ENCODE data around the gene VWA5B2.
"Not testable (repeated sequence)": the region's sequence is repeated elsewhere in the genome, so short reads cannot be mapped to it uniquely, and the experiment has no call there.

VWA5B2 gene

GRCh38 chr3:184261270-184261853 lies 32.0 kb downstream of the VWA5B2 start, which contains the start of gene CAMK2N2:
Gene CAMK2N2, minus strand, starts transcription at chr3:184261553. Its CDS starts 268 bp downstream, at chr3:184261285.
- Histone ChIP-seq H3K27me3 (replicated peaks; ENCODE audit: control insufficient read depth, insufficient read depth, low read length) (peaks cover 3% of the 10 kb centered on the region; the same call in 1 of the 2 replicates), H3K36me3 (ENCODE audit: control insufficient read depth, insufficient read depth, low read length) (no peaks in the 10 kb centered on the region), H3K4me3 (replicated peaks; ENCODE audit: low read depth, low read length) (peak within 1 kb of the TSS; percentile 45)
- no peak for DNase-seq (ENCODE audit: extremely low read depth, insufficient read length)
- no peak for TF ChIP-seq CTCF (IDR thresholded peaks at IDR 0.05; ENCODE audit: insufficient read depth, low read length, poor library complexity, severe bottlenecking)

- TF ChIP-seq CTCF (IDR thresholded peaks at IDR 0.05; ENCODE audit: insufficient read depth, low read length, poor library complexity, severe bottlenecking) = no peak
- H3K27me3 ChIP-seq (replicated peaks; ENCODE audit: control insufficient read depth, insufficient read depth, low read length) = peaks cover 3% of the 10 kb centered on the region; the same call in 1 of the 2 replicates
- no peak for DNase-seq (ENCODE audit: extremely low read depth, insufficient read length)
Observed at GRCh38 chr3:184261854-184262763, 32.7 kb downstream of the VWA5B2 start.

GRCh38 chr3:184262764-184263179 lies 33.4 kb downstream of the VWA5B2 start:
- no peak for DNase-seq (ENCODE audit: extremely low read depth, insufficient read length)
- TF ChIP-seq CTCF (IDR thresholded peaks at IDR 0.05; ENCODE audit: insufficient read depth, low read length, poor library complexity, severe bottlenecking) = no peak
- H3K36me3 ChIP-seq (ENCODE audit: control insufficient read depth, insufficient read depth, low read length) = no peaks in the 10 kb centered on the region
- peaks cover 3% of the 10 kb centered on the region; the same call in 1 of the 2 replicates for H3K27me3 ChIP-seq (replicated peaks; ENCODE audit: control insufficient read depth, insufficient read depth, low read length)
- no peak overlapping the region for H3K4me3 ChIP-seq (replicated peaks; ENCODE audit: low read depth, low read length)

More at GRCh38 chr3:184261854-184262763, 32.7 kb downstream of the VWA5B2 start:
- Histone ChIP-seq H3K4me3 (replicated peaks; ENCODE audit: low read depth, low read length) (peak overlapping the region; percentile 45), H3K36me3 (ENCODE audit: control insufficient read depth, insufficient read depth, low read length) (no peaks in the 10 kb centered on the region)

GRCh38 chr3:184267249-184267648 lies 37.9 kb downstream of the VWA5B2 start:
- DNase-seq (ENCODE audit: extremely low read depth, insufficient read length); H3K4me3 ChIP-seq (replicated peaks; ENCODE audit: low read depth, low read length); H3K27me3 ChIP-seq (replicated peaks; ENCODE audit: control insufficient read depth, insufficient read depth, low read length); H3K36me3 ChIP-seq (ENCODE audit: control insufficient read depth, insufficient read depth, low read length): not testable (repeated sequence)

DNA sequence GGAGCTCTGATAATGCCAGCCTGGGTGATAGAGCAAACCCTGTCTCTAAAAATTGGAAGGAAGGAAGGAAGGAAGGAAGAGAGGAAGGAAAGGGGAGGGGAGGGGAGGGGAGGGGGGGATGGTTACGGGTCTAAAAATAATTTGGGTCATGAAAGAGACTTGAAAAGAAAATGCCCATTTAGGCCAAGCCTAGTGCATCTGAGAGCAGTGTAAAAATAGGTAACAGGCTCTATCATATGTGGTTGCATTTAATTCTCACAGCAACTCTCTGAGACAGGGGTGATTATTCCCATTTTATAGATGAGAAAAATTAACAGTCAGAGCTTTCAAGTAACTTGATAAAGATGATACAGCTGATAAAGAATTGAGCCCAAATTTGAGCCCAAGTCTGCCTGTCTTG lies 42.9 kb downstream of the VWA5B2 start:
- Histone ChIP-seq H3K27me3 (replicated peaks; ENCODE audit: control insufficient read depth, insufficient read depth, low read length) (no peaks in the 10 kb centered on the region; the same call in 1 of the 2 replicates), H3K4me3 (replicated peaks; ENCODE audit: low read depth, low read length) (no peak overlapping the region), H3K36me3 (ENCODE audit: control insufficient read depth, insufficient read depth, low read length) (no peaks in the 10 kb centered on the region)
- no peak for DNase-seq (ENCODE audit: extremely low read depth, insufficient read length)
- no peak for TF ChIP-seq CTCF (IDR thresholded peaks at IDR 0.05; ENCODE audit: insufficient read depth, low read length, poor library complexity, severe bottlenecking)

- TF ChIP-seq CTCF (IDR thresholded peaks at IDR 0.05; ENCODE audit: insufficient read depth, low read length, poor library complexity, severe bottlenecking) = no peak
- H3K27me3 ChIP-seq (replicated peaks; ENCODE audit: control insufficient read depth, insufficient read depth, low read length) = no peaks in the 10 kb centered on the region; the same call in 1 of the 2 replicates
- no peaks in the 10 kb centered on the region for H3K36me3 ChIP-seq (ENCODE audit: control insufficient read depth, insufficient read depth, low read length)
- H3K4me3 ChIP-seq (replicated peaks; ENCODE audit: low read depth, low read length) = no peak overlapping the region
- DNase-seq (ENCODE audit: extremely low read depth, insufficient read length) = no peak
Observed at GRCh38 chr3:184275381-184275701, 46.0 kb downstream of the VWA5B2 start.

Measured in GM06990 (cell line).